ENCODE results near the gene SLC2A5. TPM values are rescaled to one million over a fixed set of nuclear protein-coding genes. Genes with fewer than 3 reads are reported as not detected.
"Not testable (repeated sequence)": the region's sequence is repeated elsewhere in the genome, so short reads cannot be mapped to it uniquely, and the experiment has no call there.

The SLC2A5 gene
- polyA plus RNA-seq, 4 donors = 0.39 to 1.3 (median 0.64) TPM

DNA sequence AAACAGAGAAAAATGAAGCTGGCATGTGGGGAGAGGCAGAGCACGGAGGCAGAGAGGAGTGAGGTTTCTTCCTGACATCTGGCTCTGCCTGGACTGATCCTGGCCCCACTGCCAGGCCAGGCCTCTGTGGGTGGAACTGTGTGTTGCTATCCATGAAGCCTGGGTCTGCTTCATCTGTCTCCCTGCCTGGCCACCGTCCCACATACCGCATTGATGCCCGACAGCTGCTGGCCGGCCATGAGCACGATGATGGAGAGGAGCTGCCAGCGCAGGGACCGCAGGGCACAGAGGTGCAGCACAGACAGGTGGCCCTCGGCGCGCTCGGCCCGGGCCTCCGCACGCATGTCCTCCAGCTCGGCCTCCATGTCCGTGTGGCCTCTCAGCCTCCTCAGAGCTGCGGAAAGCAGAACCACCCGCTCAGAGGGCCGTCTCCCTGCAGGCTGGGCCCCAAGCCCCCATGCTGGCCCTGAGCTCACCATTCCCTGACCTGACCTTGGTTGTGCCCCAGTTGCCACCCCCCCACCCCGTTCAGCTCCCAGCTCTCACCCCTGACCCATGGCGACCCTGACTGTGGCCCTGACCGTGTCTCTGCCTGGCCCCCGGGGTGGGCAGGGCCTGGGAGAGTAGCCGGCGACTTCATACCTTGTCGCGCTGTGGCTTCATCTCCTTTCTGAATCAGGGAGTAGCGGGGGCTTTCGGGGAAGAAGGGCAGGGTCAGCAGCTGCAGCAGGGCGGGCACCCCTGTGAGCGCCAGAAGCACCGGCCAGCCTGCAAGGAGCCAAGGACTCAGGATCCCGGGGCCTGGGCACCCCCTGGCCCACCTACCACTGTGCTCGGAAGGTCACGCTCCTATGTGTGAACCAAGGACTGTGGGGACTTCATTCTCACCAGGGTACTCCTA, 54.7 kb downstream of the SLC2A5 start:
- DNase-seq (ENCODE audit: low read depth in 4 of 4, low spot score in 3 of 4) = no peak

DNA sequence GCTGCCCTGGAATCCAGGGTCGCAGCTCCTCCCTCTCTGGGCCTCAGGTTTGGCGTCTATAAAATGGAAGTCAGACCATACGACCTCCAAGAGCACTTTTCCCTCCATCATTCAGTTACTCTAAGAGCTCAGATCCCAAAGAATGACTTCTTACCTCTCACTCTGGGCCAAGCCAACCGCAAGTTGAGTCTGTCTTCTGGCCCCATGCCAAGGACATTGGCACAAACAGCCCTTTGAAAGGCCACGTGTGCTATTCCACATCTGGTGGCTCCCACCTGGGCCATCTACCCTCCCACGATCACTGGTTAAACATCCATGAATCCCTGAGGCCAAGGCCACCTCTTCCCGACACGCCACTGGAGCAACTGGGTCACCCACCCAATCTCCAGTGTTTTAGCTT, 55.6 kb downstream of the SLC2A5 start:
- no peak for DNase-seq (ENCODE audit: low read depth in 4 of 4, low spot score in 3 of 4)

DNA sequence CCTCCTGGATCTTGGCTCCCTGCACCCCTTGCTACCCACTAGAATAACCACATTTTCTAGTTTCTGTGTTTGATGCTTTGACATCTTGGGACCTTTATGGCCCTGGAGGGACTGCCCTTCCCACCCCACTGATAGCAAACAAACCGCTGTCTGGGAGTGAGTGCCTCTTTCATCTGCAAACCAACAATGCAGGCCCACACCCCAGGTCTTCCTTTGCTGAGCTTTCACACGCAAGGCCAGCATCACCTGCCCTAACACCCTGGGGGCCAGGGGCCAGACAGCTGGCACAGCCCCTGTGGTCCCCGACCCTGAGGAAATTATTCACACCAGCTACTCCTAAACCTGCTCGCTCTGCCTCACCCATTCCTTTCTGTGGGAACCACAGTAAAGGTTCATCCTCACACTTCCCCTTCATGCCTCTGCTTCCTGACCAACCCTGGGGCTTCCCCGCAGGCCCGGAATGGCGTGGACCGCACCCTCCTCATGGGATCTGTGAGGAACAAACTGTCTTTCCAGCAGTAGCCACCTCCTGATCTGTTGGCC, 58.6 kb downstream of the SLC2A5 start:
- DNase-seq (ENCODE audit: low read depth in 4 of 4, low spot score in 3 of 4) = no peak

DNA sequence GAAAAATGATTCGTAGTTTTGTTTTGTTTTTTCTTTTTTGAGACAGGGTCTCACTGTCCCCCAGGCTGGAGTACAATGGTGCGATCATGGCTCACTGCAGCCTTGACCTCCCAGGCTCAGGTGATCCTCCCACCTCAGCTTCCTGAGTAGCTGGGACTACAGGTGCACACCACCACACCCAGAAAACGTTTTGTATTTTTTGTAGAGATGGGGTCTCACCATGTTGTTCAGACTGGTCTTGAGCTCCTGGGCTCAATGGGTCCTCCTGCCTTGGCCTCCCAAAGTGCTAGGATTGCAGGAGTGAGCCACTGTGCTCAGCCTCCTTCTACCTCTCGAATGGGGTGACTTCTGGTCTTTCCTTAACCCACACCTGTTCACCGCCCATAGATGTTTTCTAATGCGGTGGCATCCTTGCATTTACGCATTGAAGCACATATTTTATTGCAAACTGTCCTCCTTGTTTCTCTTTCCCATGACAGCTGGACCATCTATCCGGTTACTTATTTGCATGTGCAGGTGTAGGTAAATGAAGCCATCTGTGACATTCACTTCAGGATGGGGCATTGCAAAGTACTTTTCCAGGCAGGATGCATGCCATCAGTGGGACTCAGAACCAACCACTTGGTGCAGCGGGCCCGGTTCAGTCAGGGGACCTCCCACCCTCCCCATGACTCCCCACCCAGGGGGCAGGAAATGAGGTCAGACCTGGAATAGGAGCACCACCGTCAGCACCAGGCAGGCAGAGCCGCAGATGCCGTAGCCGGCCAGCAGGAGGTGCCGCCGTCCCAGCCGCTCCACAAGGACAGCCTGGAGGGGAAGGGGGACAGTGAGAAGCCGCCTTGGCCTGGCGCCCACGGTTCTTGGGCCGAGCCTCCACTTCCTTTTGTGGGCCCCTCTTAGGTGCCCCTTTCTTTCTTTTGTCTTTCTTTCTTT, 59.7 kb downstream of the SLC2A5 start:
- no peak for DNase-seq (ENCODE audit: low read depth in 4 of 4, low spot score in 3 of 4)

DNA sequence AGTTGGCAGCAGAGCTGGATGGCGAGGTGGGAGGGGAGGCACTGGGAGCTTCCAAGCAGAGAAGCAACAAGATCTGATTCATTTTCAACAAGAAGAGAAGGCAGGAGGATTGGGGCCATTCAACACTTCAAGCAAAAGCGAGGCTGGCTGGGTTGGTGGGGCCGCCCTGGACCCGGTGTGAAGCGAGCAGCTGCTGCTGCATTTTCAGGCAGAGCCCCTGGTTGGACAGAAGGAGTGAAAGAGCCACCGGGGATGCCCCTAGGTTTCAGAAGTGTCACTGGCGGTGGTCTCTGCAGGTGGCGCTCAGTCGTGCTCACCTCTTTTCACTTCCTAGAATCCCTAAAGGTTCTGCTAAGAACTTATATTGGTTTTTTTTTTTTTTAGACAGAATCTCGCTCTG, 61.2 kb downstream of the SLC2A5 start:
- DNase-seq (ENCODE audit: low read depth in 4 of 4, low spot score in 3 of 4) = no peak

DNA sequence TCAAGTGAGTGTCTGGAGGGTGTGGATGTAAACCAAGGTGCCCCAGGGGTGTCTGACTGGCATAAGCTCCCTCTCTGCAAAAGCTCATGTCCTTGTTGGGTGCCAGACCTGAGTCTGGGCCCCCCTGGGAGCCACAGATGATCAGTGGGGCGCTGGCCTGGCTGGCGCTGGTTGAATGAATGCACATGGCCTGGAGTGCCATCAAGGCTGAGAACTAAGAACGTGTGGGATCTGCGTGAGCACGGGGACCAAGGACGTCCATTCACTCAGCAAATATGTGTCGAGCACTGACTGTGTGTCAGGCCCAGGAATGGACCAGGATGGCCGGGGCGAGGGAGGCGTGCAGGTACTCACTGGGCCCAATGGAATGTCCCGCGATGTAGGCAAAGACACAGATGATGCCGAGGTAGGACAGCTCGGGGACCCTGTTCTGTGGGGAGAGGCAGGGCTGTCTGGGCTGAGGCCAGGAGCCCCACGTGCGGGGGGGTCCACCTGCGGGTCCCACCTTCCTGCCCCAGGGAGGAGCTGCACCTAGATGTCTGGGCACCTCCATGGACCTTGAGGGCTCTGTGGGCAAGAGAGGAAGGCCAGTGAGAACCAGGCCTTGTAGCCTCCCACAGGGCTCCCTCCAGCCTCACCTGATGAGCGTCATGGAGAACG, 62.3 kb downstream of the SLC2A5 start:
- no peak for DNase-seq (ENCODE audit: low read depth in 4 of 4, low spot score in 3 of 4)

DNA sequence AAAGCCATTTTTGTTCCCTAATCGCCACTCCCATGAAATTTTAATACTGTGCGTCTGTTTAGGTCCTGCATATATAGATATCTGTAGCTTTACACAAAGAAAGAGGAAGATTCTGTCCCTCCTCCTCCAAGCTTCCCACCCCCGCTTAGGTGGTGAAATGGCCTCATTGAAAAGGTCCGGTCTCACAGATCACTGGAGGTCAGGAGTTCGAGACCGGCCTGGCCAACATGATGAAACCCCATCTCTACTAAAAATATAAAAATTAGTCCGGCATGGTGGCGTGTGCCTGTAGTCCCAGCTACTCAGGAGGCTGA, 64.1 kb downstream of the SLC2A5 start:
- no peak for DNase-seq (ENCODE audit: low read depth in 4 of 4, low spot score in 3 of 4)

DNA sequence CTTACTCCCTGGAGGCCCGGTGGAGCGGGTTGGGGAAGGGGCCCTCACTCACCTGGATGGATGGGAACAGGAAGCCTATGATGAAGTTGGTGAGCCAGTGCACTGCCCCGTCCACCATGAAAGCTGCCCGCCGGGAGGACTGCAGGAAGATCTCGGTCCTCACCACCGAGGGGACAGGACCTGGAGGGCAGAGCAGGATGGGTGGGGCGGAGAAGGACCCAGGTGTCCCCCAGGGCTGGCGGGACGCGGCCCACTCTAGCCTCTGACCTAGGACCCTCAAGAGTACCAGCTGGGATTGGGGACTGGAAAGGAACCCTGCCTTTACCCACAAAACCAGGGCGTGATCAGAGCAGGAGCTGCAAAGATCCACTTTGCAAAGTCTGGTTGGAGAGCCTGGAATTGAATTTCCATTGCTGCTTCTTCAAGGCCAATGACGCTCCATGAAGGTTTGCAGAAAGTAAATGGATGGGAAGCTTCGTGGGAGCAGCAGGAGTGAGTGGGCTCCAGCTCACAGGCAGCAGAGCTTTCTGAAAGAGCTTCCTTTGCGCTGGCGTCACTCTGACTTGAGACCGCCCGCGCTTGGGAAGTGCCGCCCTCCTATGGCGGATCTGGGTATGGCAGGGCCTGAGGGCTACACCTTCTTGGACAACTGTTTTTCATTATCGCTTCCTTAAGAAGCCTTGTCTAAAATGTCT, 64.6 kb downstream of the SLC2A5 start:
- peak in 3 of 4 donors; percentile 44 to 64 (median 54) for DNase-seq (ENCODE audit: low read depth in 4 of 4, low spot score in 3 of 4)

DNA sequence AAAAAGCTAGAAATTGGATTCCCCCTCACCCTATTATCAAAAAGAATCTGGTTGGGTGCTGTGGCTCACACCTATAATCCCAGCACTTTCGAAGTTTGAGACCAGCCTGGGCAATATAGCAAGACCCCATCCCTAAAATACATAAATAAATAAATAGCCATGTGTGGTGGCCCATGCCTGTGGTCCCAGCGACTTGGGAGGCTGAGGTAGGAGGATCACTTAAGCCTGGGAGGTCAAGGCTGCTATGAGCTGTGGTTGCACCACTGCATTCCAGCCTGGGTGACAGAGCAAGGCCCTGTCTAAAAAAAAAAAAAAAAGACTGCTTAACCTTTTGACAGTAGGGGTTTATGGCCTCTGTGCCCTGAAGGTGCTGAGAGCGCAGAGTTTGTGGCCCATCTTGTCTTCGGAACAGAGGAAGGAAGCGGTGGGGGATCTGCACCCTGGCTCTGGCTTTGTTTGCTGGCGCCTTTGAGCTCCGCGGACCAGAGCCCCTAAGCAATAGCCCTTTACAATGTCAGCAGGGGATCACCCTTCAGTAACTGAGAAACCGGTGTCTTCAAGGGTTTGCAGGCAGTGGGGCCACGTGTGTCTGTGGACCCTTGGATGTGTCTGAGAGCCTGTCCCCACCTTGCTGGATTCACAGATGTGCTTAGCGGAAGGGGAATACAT, 65.3 kb downstream of the SLC2A5 start:
- DNase-seq (ENCODE audit: low read depth in 4 of 4, low spot score in 3 of 4) = no peak

DNA sequence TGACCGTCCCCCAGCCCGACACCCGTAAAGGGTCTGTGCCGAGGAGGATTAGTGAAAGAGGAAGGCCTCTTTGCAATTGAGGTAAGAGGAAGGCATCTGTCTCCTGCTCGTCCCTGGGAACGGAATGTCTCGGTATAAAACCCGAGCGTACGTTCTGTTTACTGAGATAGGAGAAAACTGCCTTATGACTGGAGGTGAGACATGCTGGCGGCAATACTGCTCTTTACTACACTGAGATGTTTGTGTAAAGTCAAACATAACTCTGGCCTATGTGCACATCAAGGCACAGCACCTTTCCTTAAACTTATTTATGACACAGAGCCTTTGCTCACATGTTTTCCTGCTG, 67.2 kb downstream of the SLC2A5 start:
- not testable (repeated sequence) for DNase-seq (ENCODE audit: low read depth in 4 of 4, low spot score in 3 of 4)

DNA sequence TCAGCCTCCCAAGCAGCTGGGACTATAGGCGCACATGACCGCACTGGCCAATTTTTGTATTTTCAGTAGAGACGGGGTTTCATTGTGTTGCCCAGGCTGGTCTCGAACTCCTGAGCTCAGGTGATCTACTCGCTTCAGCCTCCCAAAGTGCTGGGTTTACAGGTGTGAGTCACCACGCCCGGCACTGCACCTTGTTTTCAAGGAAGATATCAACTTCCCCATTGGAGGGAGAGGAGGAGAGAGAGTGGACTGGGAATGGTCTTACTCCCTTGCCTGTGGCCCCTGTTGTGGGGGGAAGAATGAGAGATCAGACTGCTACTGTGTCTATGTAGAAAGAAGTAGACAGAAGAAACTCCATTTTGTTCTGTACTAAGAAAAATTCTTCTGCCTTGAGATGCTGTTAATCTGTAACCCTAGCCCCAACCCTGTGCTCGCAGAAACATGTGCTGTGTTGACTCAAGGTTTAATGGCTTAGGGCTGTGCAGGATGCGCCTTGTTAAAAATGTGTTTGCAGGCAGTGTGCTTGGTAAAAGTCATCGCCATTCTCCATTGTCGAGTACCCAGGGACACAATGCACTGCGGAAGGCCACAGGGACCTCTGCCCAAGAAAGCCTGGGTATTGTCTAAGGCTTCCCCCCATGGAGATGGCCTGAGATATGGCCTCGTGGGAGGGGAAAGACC, 67.8 kb downstream of the SLC2A5 start:
- not testable (repeated sequence) for DNase-seq (ENCODE audit: low read depth in 4 of 4, low spot score in 3 of 4)

DNA sequence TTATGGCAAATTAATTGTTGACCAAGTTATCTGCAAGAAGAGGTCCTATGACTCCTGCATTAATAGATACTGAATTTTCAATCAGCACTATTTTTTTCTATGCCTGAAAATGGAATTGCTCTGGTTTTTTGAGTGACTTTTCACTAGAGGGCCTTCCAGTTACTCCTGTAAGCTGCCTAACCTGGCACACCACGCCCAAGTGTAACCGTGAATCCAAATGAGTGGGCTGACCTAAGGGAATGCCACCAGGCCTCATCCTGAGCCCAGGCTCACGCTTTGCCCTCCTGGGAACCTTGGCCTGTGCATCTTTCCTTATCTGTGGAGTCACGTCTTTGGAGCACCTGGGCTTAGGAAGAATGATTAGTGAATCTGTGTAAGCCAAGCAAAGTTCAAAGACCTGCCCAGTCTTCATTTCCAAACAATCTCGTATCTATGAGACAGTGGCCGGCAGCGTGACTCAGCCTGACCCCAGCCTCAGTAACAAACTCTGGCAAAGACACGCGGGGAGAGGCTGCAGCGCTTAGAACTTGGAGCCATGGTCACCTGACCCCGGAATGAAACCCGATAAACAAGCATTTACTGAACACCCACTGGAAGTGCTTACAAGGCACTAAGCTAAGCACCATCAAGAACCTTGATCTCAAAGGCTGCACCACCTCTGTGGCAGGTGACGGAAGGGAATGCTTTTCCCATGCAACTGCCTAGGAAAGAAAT, 75.3 kb downstream of the SLC2A5 start:
- DNase-seq (ENCODE audit: low read depth in 4 of 4, low spot score in 3 of 4) = not testable (repeated sequence)

DNA sequence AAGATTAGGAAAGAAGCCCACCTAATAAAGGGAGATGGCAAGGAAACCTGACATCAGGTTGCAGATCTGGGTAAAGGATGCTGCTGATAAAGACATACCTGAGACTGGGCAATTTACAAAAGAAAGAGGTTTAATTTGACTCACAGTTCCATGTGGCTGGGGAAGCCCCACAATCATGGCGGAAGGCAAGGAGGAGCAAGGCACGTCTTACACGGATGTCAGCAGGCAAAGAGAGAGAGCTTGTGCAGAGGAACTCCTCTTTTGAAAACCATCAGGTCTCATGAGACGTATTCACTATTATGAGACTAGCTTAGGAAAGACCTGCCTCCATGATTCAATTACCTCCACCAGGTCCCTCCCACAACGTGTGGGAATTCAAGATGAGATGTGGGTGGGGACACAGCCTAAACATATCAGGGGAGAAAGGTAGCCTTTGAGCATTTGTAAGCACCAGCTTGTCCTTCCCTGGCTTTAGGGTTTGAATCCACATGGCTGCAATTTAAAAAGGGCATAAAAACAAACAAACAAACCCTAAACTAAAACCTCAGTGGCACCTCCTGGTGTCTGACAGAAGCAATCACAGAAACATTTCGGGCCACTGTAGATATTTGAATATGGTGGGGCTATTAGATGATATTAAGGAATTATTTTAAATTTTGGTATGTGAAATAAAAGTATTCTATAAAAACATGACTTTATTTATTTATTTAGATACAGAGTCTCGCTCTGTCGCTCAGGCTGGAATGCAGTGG, 76.3 kb downstream of the SLC2A5 start:
- DNase-seq (ENCODE audit: low read depth in 4 of 4, low spot score in 3 of 4) = no peak

DNA sequence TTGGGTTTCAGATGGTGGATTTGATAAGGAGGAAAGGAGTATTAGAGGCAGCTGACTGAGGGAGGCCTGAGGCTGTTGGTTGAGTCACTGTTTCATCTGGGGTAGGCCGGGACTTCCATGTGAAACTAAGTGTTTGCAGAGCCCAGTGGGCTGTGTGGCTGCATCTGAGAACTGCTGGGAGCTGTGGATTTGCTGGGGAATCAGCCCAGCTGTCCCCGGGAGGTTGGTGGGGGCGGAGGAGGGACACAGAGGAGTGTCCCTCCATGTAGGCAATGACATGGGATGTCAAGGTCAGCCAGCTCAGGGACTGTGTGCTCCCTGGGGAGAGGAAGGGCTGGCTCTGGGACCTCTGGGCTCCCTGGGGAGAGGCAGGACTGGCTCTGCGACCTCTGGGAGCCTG, 79.6 kb downstream of the SLC2A5 start:
- DNase-seq (ENCODE audit: low read depth in 4 of 4, low spot score in 3 of 4) = no peak

DNA sequence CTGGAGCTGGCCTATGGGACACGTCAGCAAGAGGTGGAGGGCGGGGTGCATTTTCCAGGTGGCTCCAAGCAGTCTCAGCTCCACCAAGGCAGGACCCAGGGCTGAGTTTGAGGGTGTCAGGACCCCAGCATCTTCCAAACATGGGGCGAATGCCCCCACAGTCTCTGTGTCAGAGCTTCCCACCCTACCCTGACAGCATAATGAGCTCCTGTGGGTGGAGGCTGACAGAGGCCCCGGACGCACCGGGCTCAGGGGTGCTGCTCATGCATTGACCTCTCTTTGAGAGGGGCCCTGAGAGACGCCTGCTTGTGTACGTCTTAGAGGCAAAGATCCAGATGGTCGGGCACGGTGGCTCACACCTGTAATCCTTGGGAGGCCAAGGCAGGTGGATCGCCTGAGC, 80.4 kb downstream of the SLC2A5 start:
- no peak for DNase-seq (ENCODE audit: low read depth in 4 of 4, low spot score in 3 of 4)

DNA sequence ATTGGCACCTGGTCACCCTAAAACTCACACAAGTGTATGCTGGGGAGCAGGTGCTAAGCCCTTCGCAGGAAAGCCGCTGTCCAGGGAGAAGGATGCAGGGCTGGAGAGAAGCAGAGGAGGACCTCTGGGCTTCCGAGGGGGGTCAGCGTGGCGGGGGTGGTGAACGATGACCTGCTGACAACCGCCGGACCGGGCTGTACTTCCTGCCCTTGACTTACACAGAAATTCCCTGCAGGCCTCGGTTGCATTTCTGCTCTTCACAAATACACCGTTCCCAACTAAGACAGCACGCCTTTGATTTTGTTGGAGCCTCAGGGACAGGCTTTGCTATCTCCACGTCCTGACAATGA, 80.8 kb downstream of the SLC2A5 start:
- DNase-seq (ENCODE audit: low read depth in 4 of 4, low spot score in 3 of 4) = no peak

DNA sequence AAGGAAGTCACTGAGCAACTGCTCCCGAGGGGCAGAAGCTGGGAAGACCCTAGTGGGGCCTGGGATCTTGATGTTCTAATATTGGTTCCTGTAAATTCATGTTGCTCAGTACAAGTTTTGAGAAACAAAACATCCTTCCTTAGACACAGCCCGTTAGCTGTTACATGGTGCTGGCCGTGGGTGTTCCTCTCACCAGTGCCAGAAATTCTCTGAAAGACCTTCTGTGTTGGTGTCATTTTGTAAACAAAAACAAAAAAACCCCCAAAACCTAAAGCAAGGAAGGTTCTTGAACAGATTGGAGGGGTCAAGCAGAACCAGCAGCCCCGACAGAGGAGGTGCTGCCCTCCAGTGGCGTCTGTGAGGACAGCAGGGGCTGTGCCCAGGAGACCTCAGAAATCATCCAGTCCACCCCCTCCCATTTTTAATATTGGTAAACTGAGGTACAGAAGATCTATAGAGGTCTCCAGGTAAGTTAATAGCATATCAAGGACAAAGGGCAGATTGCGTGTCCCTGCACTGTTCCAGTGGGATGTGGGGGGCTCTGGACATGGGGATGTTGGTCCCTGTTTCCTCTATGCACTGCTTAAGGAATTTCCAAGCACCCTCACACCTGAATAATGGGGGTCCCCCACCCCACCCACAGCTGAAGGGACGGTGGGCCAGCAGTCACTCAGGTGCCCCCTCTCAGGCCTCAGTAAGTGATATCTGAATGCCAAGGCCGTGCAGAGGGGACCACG, 81.4 kb downstream of the SLC2A5 start:
- DNase-seq (ENCODE audit: low read depth in 4 of 4, low spot score in 3 of 4) = no peak

Data from left renal pelvis (tissue), 4 donors.